Measurements from ENCODE around the gene CCBE1.
A peak's percentile ranks its signal among the peaks of the same experiment; 100 is the strongest.
"Not testable (repeated sequence)": the region's sequence is repeated elsewhere in the genome, so short reads cannot be mapped to it uniquely, and the experiment has no call there.

Gene CCBE1

GRCh38 chr18:59714096-59714495 lies 16.9 kb upstream of the CCBE1 start:
- not testable (repeated sequence) for DNase-seq

DNA sequence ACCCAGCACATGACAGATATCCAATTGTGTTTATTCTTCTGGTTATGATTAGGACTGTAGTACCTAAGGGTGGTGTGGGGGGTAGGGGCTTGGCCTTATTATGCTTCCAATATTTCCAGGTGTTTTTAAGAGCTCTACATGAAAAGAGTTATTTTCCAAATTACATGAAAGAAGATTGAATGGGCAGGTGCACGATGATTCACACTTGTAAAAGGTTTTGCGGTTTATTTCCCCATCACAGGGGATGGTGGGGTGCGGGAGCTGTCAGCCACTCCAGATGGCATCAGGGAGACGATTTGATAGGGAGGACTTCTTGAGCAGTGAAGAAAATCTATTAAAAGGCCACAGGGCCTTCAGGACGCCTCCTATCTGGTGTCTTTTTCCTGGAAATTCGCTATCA lies 15.1 kb upstream of the CCBE1 start:
- no peak for DNase-seq

- DNase-seq = no peak
Observed at GRCh38 chr18:59708988-59709387, 11.8 kb upstream of the CCBE1 start.

- no peak for DNase-seq
Observed at GRCh38 chr18:59707306-59707705, 10.1 kb upstream of the CCBE1 start.

GRCh38 chr18:59706499-59706898 lies 9.3 kb upstream of the CCBE1 start:
- DNase-seq = no peak

- no peak for DNase-seq
Observed at GRCh38 chr18:59705145-59705544, 7.9 kb upstream of the CCBE1 start.

GRCh38 chr18:59704146-59704545 lies 6.9 kb upstream of the CCBE1 start:
- no peak for DNase-seq

- no peak for DNase-seq
Observed at GRCh38 chr18:59701272-59701671, 4.0 kb upstream of the CCBE1 start.

DNA sequence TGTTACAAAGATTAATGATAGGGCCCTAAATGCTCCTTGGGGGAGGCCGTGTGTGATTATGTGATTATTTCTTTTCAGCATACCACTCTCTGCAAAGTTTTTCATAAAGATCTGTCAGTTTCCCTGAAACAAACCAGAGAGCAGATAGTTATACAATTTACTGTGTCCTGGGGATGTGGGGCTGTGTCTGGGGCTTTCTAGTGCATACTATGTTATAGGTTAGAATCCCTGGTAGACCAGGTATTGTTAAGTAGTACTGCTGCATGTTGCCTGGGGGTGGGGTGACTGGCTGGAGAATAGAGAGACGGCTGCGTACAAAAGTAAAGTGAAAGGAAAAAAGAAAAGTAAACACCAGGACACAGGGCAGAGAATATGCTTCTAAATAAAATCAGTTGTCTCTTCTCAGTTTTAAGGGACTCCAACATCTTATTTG lies 3.3 kb upstream of the CCBE1 start:
- no peak for DNase-seq

GRCh38 chr18:59699750-59700534 lies 2.7 kb upstream of the CCBE1 start:
- DNase-seq = no peak

DNA sequence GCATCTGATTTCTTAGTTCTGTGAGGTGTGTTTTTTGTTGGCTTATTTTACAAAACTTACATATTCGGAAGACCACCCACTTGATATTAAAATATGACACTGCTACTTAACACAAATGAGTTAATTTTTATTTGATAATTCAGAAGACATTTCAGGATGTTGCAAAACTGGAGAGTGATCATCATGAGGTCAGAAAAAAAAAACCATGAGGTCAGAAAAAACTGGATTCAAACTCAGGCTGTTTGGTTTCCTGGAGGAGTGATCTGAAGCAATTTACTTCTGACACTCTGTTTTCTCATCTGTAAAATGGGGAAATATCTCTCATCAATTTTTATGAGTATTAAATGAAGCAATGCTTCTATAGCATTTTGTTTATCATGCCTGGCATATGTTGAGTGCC lies 1.8 kb upstream of the CCBE1 start:
- DNase-seq = no peak

DNA sequence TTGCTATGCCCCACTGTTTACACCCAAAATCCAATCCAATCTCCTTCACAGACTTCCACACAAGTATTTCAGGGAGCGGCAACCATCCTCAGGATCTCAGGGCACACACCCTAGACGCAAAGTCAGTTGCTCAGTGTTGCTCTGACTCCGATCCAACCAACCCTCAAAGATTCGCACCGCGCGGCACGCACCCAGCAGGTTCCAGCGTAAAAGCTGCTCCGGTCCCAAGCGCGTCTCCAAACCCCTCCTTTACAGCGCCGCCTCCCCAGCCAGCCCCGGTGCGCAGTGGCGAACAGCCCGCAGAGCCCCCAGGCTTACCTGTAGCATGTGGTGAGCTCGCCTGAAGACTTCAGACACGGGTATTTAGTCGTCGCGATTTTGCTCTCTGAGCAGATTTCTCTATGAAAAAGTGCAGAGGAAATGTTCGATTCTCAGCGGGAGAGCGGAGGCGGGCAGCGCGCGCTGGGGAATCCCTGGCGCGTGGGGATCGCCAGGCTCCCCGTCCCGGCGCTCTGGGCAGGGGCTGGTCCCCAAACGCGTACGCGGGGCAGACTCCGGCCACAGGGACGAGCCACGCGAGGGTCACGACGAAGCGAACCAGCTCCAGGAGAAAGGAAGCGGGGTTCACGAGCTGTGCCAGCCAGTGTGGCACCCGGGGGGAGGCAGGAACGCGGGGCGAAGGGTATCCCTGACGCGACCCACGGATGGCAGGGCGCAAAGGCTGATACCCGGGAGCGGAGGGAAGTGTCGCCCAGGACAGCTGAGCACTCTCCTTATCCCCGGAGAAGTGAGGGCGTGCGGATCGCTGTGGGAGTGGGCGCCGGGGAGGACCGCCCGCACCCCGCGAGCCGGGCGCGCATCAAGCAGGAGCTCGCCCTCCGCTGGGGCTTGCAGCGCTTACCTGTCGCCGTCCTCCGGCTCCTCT lies 650 bp downstream of the CCBE1 start:
- peak; percentile 39 for DNase-seq

DNA sequence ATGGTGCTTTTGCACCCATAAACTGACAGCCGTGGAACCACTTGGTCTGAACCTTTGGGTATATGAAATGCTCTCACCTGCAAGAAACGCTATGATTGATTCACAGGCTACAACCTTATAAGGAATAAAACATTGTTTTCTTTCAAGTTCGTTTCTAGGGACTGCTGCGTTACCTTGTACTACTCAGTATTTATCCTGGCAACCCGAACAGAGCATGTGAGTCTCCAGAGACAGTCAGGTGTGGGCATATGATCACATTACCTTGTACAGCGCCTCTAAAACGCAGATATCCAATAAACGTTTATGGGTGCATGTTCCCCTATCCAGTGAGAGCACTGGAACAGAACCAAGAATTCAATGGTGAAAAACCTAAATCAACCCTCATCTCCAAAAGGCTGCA lies 1.7 kb downstream of the CCBE1 start:
- no peak for DNase-seq

DNA sequence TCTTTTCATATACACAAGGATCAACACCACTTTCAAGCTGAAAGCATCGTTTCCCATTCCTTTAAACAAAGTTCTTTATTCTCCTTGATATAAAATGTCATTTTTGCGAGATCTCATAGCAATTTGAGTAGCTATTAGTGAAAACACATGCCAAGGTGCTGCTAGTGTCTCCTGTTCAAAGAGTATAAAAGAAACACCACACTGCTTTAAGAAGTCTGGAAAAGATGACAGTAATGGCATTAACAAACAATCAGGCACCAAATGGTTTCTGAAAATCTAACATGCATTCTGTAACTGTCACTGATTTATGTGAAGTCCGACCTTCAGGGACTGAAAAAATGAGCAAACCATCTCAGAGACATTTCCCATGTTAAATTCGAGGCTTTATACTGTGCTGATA lies 2.4 kb downstream of the CCBE1 start:
- DNase-seq = no peak

DNA sequence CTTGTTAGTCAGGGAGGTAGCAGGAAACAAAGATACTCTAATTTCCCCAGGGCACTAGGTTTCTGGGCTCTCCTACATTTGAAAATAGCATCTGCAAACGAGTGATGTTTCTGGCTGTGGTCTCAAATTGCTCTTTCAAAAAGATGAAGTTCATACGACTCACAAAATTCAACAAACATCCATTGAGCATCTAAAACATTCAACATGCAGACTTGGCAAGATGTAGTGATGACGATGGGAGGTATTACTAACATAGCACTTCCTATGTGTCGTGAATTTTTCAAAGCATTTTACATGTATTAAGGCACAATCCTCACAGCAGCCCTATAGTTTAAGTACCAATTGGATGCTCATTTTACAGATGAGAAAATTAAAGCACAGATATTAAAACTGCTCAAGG lies 5.2 kb downstream of the CCBE1 start:
- no peak for DNase-seq

- no peak for DNase-seq
Observed at GRCh38 chr18:59690996-59691395, 6.2 kb downstream of the CCBE1 start.

DNA sequence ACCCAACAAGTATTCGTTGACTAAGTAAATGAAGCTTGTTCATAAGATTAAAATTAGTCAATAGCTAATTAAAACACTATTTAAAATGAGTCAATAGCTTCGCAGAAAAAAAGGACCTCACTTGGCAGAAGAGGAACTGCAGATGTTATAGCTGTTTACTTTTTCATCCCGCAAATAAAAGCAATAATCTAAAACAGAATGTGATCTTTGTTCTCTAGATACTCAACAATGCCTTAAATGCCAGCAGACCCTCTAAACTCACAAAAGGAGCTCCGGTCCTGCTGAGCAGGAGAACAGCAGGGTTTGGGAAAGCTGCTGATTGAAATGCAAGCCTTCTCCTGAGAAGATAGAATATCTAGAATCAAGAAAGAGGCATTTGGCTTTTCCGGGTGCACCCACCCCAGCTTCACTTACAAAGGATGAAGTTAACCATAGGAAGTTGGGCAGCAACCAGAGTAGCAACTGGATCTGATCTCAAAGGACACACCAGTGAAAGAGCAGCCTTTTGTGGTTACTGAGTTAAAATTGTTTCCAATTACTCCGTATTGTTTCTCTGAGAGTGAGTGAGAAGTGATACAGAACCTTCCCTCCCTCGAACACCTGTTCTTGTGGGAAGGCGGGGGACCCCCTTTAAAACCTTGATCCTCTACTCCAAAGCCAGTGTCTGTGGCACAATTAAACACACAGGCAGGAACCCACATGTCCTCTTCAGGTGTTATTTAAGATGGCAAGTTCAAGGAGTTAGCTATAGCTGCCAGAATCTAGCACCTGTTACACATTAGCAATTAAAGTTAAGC lies 6.8 kb downstream of the CCBE1 start:
- DNase-seq = peak; percentile 50

DNA sequence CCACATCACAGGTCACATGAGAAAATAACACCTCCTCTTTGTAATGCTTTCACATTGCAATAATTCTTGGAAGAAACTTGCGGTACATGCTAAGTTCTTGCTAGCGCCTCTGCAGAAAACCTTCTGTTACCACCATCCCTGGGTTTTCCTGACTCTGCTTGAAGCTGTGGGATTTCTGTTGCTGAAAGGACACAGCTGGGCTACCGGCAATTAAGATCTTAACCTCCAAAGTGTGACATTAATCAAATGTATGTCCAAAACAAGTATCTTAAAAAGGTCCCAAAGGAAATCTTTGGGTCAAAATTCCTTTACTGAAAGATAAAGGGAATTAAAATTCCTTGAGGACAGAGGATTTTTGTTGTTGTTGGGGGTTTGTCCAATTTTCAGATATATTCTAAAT lies 7.5 kb downstream of the CCBE1 start:
- DNase-seq = no peak

GRCh38 chr18:59686260-59686659 lies 11.0 kb downstream of the CCBE1 start:
- DNase-seq = peak; percentile 13

DNA sequence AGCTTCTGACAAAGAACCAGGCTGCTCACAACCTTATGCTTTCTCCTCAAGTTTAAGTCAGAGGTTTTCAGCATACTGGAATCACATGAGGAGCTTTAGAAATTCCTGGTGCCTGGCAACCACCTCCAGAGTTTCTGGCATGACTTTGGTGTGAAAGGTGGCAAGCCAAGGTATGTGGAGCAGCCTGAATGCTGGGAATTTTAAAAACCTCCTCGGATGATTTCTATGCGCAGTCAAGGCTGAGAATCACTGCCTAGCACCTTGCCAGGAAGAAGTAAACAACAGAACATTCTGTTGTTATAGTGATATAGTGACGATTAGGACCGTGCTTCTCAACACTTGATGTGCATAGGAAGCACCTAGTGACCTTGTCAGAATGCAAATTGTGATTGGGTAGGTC lies 11.7 kb downstream of the CCBE1 start:
- DNase-seq = no peak

DNA sequence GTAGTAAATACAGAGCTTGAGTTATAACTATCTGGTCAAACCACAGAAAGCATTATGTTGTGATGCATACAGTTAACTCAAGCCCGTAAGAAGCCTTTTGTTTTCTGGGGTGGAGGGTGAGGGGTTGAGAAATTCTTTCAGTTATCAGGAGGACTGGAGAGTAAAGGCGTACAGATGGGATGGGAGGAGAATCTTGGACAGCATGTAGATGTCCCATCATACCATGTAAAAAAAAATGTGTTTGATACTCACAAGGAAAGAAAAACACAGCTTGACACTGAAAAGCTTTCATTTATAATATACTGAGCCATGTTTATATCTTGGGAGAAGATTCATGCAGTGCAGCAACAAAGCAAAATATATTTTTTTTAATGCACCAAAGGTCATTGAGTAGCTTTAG lies 12.4 kb downstream of the CCBE1 start:
- no peak for DNase-seq

GRCh38 chr18:59681521-59682004 lies 15.7 kb downstream of the CCBE1 start:
- DNase-seq = peak; percentile 20

GRCh38 chr18:59681051-59681450 lies 16.2 kb downstream of the CCBE1 start:
- DNase-seq = no peak
